Measurements from ENCODE around the gene ATF7IP.

GRCh38 chr12:14471497-14471896 lies 106.0 kb downstream of the ATF7IP start:
- TF ChIP-seq POLR2A (IDR thresholded peaks at IDR 0.05), result no peak
- no peak for TF ChIP-seq CTCF (IDR thresholded peaks at IDR 0.05)
